ENCODE results near the gene BBS4. TPM values are rescaled to one million over a fixed set of nuclear protein-coding genes. Genes with fewer than 3 reads are reported as not detected.
A peak's percentile ranks its signal among the peaks of the same experiment; 100 is the strongest.

Gene BBS4
- total and polyA plus RNA-seq, 2 donors (not counting 1 experiment from before 2014, with no cell fraction given): 13.3 to 34.9 TPM

DNA sequence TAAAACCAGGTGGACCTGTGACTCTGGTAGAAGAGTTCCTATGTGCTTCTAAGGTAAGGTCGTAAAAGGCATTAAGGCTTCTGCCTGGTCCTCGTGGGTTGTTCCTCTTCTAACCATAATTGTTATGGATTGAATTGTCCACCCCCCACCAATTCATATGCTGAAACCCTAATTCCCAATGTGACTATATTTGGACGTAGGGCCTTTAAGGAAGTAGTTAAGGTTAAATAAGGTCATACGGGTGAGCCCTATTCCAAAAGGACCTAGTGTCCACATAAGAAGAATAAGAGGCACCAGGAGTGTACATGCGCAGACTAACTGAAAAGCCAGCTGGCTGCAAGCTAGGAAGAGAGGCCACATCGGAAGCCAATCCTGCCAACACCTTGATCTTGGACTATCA is 95.6 kb downstream of the BBS4 start:
- Histone ChIP-seq H3K4me1 (ENCODE audit: control insufficient read depth in 2 of 2, insufficient read depth in 2 of 2, low read length in 2 of 2) (peaks cover 33 to 37% of the 10 kb centered on the region in 2 donors), H3K9me3 (ENCODE audit: control extremely low read depth in 1 of 3, control insufficient read depth in 2 of 3, insufficient read depth in 1 of 3, low read length in 2 of 3) (no peaks in the 10 kb centered on the region), H3K36me3 (replicated peaks in 1 of 2; ENCODE audit: control extremely low read depth in 1 of 2, control insufficient read depth in 1 of 2, extremely low read depth in 1 of 2, insufficient read depth in 2 of 2, low read length in 1 of 2) (peaks cover 6 to 32% of the 10 kb centered on the region in 2 experiments), H4K20me1 (ENCODE audit: control insufficient read depth, insufficient read depth, low read length, poor library complexity, severe bottlenecking) (peaks cover 54% of the 10 kb centered on the region), H3K9ac (ENCODE audit: low read length) (peak overlapping the region; percentile 99), H3K79me2 (ENCODE audit: control insufficient read depth, insufficient read depth, low read length) (peaks cover 67% of the 10 kb centered on the region), H3K4me2 (replicated peaks; ENCODE audit: low read depth, low read length, poor library complexity, severe bottlenecking) (peak overlapping the region; percentile 79), H2AFZ (ENCODE audit: insufficient read depth, low read depth, low read length, poor library complexity, severe bottlenecking) (no peak overlapping the region), H3K4me3 (ENCODE audit: control extremely low read depth in 1 of 5, extremely low read depth in 1 of 5, insufficient read depth in 1 of 5, low read depth in 2 of 5, low read length in 4 of 5) (no peak overlapping the region), H3K27ac (ENCODE audit: low read length in 2 of 2) (peak overlapping the region in 1 of 2 donors; percentile 98), H3K27me3 (replicated peaks in 1 of 4; ENCODE audit: control extremely low read depth in 1 of 4, control insufficient read depth in 3 of 4, insufficient read depth in 4 of 4, low read length in 3 of 4) (no peaks in the 10 kb centered on the region)
- peak overlapping the region; percentile 67 for H3K4me3 Mint-ChIP-seq
- no peaks in the 10 kb centered on the region for H3K9me3 Mint-ChIP-seq (ENCODE audit: insufficient read depth)
- H3K4me1 Mint-ChIP-seq: peaks cover 54% of the 10 kb centered on the region
- no peaks in the 10 kb centered on the region for H3K27me3 Mint-ChIP-seq
- intact Hi-C loops (cut with micrococcal nuclease): loop anchor here (2.0 to 5.0 kb wide), 4 partner anchors 15 to 554 kb away; partner anchors contain the start of genes ARIH1 and PARP6
- WGBS (ENCODE audit: insufficient coverage): 100% methylated on average over 3 of the region's 6 CpGs
- peak overlapping the region; percentile 12 for H3K27ac Mint-ChIP-seq
- no peak for DNase-seq
- ATAC-seq (ENCODE audit: low read depth): no peak
- POLR2A ChIA-PET: no interaction called here
- TF ChIP-seq, protein P1, sequence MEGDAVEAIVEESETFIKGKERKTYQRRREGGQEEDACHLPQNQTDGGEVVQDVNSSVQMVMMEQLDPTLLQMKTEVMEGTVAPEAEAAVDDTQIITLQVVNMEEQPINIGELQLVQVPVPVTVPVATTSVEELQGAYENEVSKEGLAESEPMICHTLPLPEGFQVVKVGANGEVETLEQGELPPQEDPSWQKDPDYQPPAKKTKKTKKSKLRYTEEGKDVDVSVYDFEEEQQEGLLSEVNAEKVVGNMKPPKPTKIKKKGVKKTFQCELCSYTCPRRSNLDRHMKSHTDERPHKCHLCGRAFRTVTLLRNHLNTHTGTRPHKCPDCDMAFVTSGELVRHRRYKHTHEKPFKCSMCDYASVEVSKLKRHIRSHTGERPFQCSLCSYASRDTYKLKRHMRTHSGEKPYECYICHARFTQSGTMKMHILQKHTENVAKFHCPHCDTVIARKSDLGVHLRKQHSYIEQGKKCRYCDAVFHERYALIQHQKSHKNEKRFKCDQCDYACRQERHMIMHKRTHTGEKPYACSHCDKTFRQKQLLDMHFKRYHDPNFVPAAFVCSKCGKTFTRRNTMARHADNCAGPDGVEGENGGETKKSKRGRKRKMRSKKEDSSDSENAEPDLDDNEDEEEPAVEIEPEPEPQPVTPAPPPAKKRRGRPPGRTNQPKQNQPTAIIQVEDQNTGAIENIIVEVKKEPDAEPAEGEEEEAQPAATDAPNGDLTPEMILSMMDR (IDR thresholded peaks at IDR 0.05): no peak
- no peak for TF ChIP-seq EZH2 (IDR thresholded peaks at IDR 0.05; ENCODE audit: borderline replicate concordance, insufficient read depth, low read depth, low read length, poor library complexity, severe bottlenecking)
- CTCF ChIA-PET: interaction anchor here (1.9 kb wide), 1 partner anchor 9 kb away, joined by 5 read pairs; no protein-coding TSS in a partner anchor

DNA sequence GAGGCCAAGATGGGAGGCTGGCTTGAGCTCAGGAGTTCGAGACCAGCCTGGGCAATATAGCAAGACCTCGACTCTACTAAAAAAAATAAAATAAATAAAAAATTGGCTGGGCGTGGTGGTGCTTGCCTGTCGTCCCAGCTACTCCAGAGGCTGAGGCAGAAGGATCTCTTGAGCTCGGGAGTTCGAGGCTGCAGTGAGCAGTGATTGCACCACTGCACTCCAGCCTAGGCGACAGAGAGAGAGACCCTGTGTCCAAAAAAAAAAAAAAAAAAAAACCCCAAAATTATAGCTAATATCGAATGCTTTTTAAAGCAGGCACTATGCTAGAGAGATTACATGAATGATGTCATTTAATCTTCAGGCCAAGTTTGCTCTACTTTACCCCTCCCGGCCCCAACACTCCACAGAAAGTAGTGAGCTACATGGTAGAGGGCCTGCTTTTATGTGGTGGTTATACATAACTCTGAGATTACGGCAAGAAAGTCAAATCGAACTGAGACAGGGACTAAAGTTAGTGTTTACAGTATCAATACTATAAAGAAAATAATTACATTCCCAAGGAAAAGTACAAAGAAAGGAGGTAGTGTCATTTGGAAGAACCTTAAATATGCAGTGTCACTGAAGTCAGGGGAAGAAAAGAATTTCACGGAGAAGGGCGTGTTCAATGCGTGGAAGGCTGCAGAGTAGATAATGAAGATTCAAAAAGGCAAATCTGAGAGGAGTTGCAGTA is 96.4 kb downstream of the BBS4 start:
- WGBS (ENCODE audit: insufficient coverage): 28% methylated on average over 5 of the region's 14 CpGs
- TF ChIP-seq EZH2 (IDR thresholded peaks at IDR 0.05; ENCODE audit: borderline replicate concordance, insufficient read depth, low read depth, low read length, poor library complexity, severe bottlenecking): no peak
- TF ChIP-seq, protein P1 (IDR thresholded peaks at IDR 0.05): no peak

More for the DNA sequence above, 96.4 kb downstream of the BBS4 start:
- H3K27ac Mint-ChIP-seq: peak overlapping the region; percentile 97
- ATAC-seq (ENCODE audit: low read depth) (no peak), DNase-seq (no peak)
- H3K4me1 ChIP-seq (ENCODE audit: control insufficient read depth in 2 of 2, insufficient read depth in 2 of 2, low read length in 2 of 2): peaks cover 28 to 32% of the 10 kb centered on the region in 2 donors
- peaks cover 48% of the 10 kb centered on the region for H3K4me1 Mint-ChIP-seq
- H3K27me3 ChIP-seq (replicated peaks in 1 of 4; ENCODE audit: control extremely low read depth in 1 of 4, control insufficient read depth in 3 of 4, insufficient read depth in 4 of 4, low read length in 3 of 4): no peaks in the 10 kb centered on the region
- H3K9me3 Mint-ChIP-seq (ENCODE audit: insufficient read depth): no peaks in the 10 kb centered on the region
- ChIA-PET POLR2A (interaction anchor here (0.6 kb wide), 1 partner anchor 552 kb away, joined by 14 read pairs; no protein-coding TSS in a partner anchor), CTCF (interaction anchor here (0.7 to 1.9 kb wide), 2 partner anchors 10 to 61 kb away, joined by 3 to 5 read pairs; no protein-coding TSS in a partner anchor)
- peak overlapping the region; percentile 65 to 97 (median 95) for H3K4me3 ChIP-seq (ENCODE audit: control extremely low read depth in 1 of 5, extremely low read depth in 1 of 5, insufficient read depth in 1 of 5, low read depth in 2 of 5, low read length in 4 of 5)
- H3K79me2 ChIP-seq (ENCODE audit: control insufficient read depth, insufficient read depth, low read length): peaks cover 59% of the 10 kb centered on the region
- H3K36me3 ChIP-seq (replicated peaks in 1 of 2; ENCODE audit: control extremely low read depth in 1 of 2, control insufficient read depth in 1 of 2, extremely low read depth in 1 of 2, insufficient read depth in 2 of 2, low read length in 1 of 2): peaks cover 6 to 32% of the 10 kb centered on the region in 2 experiments
- H3K9ac ChIP-seq (ENCODE audit: low read length): peak overlapping the region; percentile 99
- intact Hi-C loops (cut with micrococcal nuclease): loop anchor here (1.0 to 5.0 kb wide), 6 partner anchors 7 to 555 kb away; partner anchors contain the start of genes ARIH1, BBS4, HIGD2B and PARP6
- peak overlapping the region; percentile 86 for H2AFZ ChIP-seq (ENCODE audit: insufficient read depth, low read depth, low read length, poor library complexity, severe bottlenecking)
- peak overlapping the region; percentile 97 to 98 for H3K27ac ChIP-seq (ENCODE audit: low read length in 2 of 2)
- no peaks in the 10 kb centered on the region for H3K9me3 ChIP-seq (ENCODE audit: control extremely low read depth in 1 of 3, control insufficient read depth in 2 of 3, insufficient read depth in 1 of 3, low read length in 2 of 3)
- H3K4me3 Mint-ChIP-seq: peak overlapping the region; percentile 92
- H3K4me2 ChIP-seq (replicated peaks; ENCODE audit: low read depth, low read length, poor library complexity, severe bottlenecking): peak overlapping the region; percentile 79
- peaks cover 48% of the 10 kb centered on the region for H4K20me1 ChIP-seq (ENCODE audit: control insufficient read depth, insufficient read depth, low read length, poor library complexity, severe bottlenecking)
- no peaks in the 10 kb centered on the region for H3K27me3 Mint-ChIP-seq
